ENCODE data around the gene SPINK5. TPM values are rescaled to one million over a fixed set of nuclear protein-coding genes. Genes with fewer than 3 reads are reported as not detected.

The SPINK5 gene
- total and polyA plus RNA-seq, 2 experiments from 2014 or later = 3.0 to 4.4 TPM

GRCh38 chr5:148075529-148075928 lies 11.7 kb downstream of the SPINK5 start:
- no peaks in the 10 kb centered on the region for H3K4me1 ChIP-seq (ENCODE audit: insufficient read depth)
- H3K9me2 ChIP-seq (replicated peaks; ENCODE audit: insufficient read depth) = no peaks in the 10 kb centered on the region
- 87% methylated on average over 2 of the region's 2 CpGs for WGBS (ENCODE audit: low lambda C conversion rate, missing lambda C conversion rate)
- H4K20me1 ChIP-seq (ENCODE audit: insufficient read depth, poor library complexity, severe bottlenecking) = no peaks in the 10 kb centered on the region
- H3K4me2 ChIP-seq = no peak overlapping the region
- DNase-seq (ENCODE audit: low spot score) = no peak
- H3K4me3 ChIP-seq = no peak overlapping the region
- H3K9me3 ChIP-seq (ENCODE audit: low read depth) = no peaks in the 10 kb centered on the region
- H3K79me2 ChIP-seq = no peaks in the 10 kb centered on the region
- no peaks in the 10 kb centered on the region for H3K27me3 ChIP-seq
- no peak overlapping the region for H2AFZ ChIP-seq
- H3K36me3 ChIP-seq (replicated peaks; ENCODE audit: insufficient read depth, low read depth) = no peaks in the 10 kb centered on the region
- no peak overlapping the region for H3K27ac ChIP-seq
- TF ChIP-seq EZH2phosphoT487 (IDR thresholded peaks at IDR 0.05; ENCODE audit: low read depth, severe bottlenecking, unreplicated experiment) (no peak), EZH2 (IDR thresholded peaks at IDR 0.05; ENCODE audit: borderline replicate concordance) (no peak), CTCF (IDR thresholded peaks at IDR 0.05; ENCODE audit: poor library complexity) (no peak)

GRCh38 chr5:148083203-148083602 lies 19.4 kb downstream of the SPINK5 start:
- Histone ChIP-seq H3K4me2 (no peak overlapping the region), H3K79me2 (no peaks in the 10 kb centered on the region), H3K27me3 (no peaks in the 10 kb centered on the region), H3K9me3 (ENCODE audit: low read depth) (no peaks in the 10 kb centered on the region), H3K4me1 (ENCODE audit: insufficient read depth) (no peaks in the 10 kb centered on the region), H3K36me3 (replicated peaks; ENCODE audit: insufficient read depth, low read depth) (no peaks in the 10 kb centered on the region), H3K9me2 (replicated peaks; ENCODE audit: insufficient read depth) (no peaks in the 10 kb centered on the region), H3K27ac (no peak overlapping the region), H2AFZ (no peak overlapping the region), H4K20me1 (ENCODE audit: insufficient read depth, poor library complexity, severe bottlenecking) (no peaks in the 10 kb centered on the region), H3K4me3 (no peak overlapping the region)
- no peak for TF ChIP-seq CTCF (IDR thresholded peaks at IDR 0.05; ENCODE audit: poor library complexity)
- TF ChIP-seq EZH2 (IDR thresholded peaks at IDR 0.05; ENCODE audit: borderline replicate concordance) = no peak
- TF ChIP-seq EZH2phosphoT487 (IDR thresholded peaks at IDR 0.05; ENCODE audit: low read depth, severe bottlenecking, unreplicated experiment) = no peak
- DNase-seq (ENCODE audit: low spot score) = no peak
- WGBS (ENCODE audit: low lambda C conversion rate, missing lambda C conversion rate) = 97% methylated on average over 1 of the region's 1 CpG

GRCh38 chr5:148084269-148084668 lies 20.5 kb downstream of the SPINK5 start:
- H3K9me3 ChIP-seq (ENCODE audit: low read depth) = no peaks in the 10 kb centered on the region
- no peaks in the 10 kb centered on the region for H3K79me2 ChIP-seq
- H2AFZ ChIP-seq = no peak overlapping the region
- TF ChIP-seq EZH2phosphoT487 (IDR thresholded peaks at IDR 0.05; ENCODE audit: low read depth, severe bottlenecking, unreplicated experiment) = no peak
- TF ChIP-seq EZH2 (IDR thresholded peaks at IDR 0.05; ENCODE audit: borderline replicate concordance) = no peak
- TF ChIP-seq CTCF (IDR thresholded peaks at IDR 0.05; ENCODE audit: poor library complexity) = no peak
- 94% methylated on average over 2 of the region's 2 CpGs for whole genome bisulfite sequencing (ENCODE audit: low lambda C conversion rate, missing lambda C conversion rate)
- no peaks in the 10 kb centered on the region for H3K36me3 ChIP-seq (replicated peaks; ENCODE audit: insufficient read depth, low read depth)
- no peak for DNase-seq (ENCODE audit: low spot score)
- no peaks in the 10 kb centered on the region for H4K20me1 ChIP-seq (ENCODE audit: insufficient read depth, poor library complexity, severe bottlenecking)
- no peaks in the 10 kb centered on the region for H3K4me1 ChIP-seq (ENCODE audit: insufficient read depth)
- no peak overlapping the region for H3K4me3 ChIP-seq
- no peak overlapping the region for H3K27ac ChIP-seq
- no peaks in the 10 kb centered on the region for H3K27me3 ChIP-seq
- no peaks in the 10 kb centered on the region for H3K9me2 ChIP-seq (replicated peaks; ENCODE audit: insufficient read depth)
- H3K4me2 ChIP-seq = no peak overlapping the region

GRCh38 chr5:148085310-148085709 lies 21.5 kb downstream of the SPINK5 start:
- Histone ChIP-seq H3K27ac (no peak overlapping the region), H3K79me2 (no peaks in the 10 kb centered on the region), H3K9me3 (ENCODE audit: low read depth) (no peaks in the 10 kb centered on the region), H2AFZ (no peak overlapping the region), H3K4me2 (no peak overlapping the region), H4K20me1 (ENCODE audit: insufficient read depth, poor library complexity, severe bottlenecking) (no peaks in the 10 kb centered on the region), H3K36me3 (replicated peaks; ENCODE audit: insufficient read depth, low read depth) (no peaks in the 10 kb centered on the region), H3K9me2 (replicated peaks; ENCODE audit: insufficient read depth) (no peaks in the 10 kb centered on the region), H3K4me3 (no peak overlapping the region), H3K4me1 (ENCODE audit: insufficient read depth) (peaks cover 5% of the 10 kb centered on the region), H3K27me3 (no peaks in the 10 kb centered on the region)
- DNase-seq (ENCODE audit: low spot score) = no peak
- no peak for TF ChIP-seq CTCF (IDR thresholded peaks at IDR 0.05; ENCODE audit: poor library complexity)
- no peak for TF ChIP-seq EZH2 (IDR thresholded peaks at IDR 0.05; ENCODE audit: borderline replicate concordance)
- TF ChIP-seq EZH2phosphoT487 (IDR thresholded peaks at IDR 0.05; ENCODE audit: low read depth, severe bottlenecking, unreplicated experiment) = no peak

Measured in hepatocyte (in vitro differentiated cells).